ENCODE measurements around the gene GNAL.
"Not testable (repeated sequence)": the region's sequence is repeated elsewhere in the genome, so short reads cannot be mapped to it uniquely, and the experiment has no call there.

GNAL gene

DNA sequence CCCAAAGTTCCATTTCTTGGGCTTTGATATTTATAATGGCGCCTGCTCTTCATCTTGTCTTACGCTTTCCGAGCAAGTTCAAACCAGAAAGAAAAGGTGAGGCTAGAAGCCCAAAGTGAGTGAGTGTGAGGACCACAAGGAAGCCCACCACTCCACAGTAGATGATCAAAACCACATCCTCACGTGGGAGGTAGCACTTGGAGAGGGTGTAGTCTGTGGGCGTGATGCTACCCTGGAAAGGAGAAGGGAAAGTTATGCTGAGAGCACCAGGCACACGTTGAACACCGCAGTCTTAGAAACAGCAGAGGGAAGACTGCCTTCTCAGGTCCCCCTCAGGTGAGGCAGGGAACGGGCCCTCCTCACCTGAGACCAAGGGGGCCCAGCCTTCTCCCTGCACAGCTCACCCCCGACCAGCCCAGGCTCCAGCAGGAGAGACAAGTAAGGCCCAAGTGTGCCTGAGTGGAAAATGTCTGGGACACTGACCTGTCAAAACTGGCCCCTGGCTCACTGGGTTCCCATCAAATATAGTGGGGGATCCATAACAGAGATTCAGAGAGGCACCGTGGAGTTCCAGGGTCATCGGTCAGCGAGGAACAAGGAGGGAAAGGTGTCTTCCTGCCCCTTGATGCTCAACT is 195.4 kb downstream of the GNAL start:
- DNase-seq = no peak

DNA sequence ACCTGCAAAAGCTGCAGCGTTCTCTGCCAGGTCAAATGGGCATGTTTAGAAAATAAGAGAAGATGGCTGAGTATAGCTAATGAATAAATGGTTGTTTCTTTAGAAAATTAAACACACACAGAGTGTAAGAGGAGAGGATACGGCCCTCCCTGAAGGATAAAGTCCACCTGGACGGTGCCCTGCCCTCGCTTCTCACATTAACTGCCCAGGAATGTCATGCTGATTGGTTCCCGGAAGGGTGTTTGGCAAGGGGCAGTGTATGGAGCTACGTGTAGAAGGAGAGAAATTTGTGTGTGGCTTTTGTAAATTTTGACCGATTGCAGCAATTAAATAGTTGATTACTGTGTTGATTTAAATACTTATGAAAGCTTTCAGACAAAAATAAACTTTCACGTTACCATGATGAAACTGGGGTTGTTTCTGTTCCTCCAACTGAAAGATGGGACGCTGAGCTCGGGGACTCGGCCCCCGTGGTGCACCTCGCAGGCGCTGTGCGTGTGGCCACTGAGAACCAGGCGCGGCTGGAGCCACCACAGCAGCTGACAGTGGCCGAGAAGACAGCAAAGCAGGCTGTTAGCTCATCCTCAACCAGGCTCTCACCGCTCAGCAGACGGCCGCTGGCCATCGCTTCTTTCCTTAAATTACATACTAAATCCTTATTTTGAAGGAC is 196.3 kb downstream of the GNAL start:
- no peak for DNase-seq

DNA sequence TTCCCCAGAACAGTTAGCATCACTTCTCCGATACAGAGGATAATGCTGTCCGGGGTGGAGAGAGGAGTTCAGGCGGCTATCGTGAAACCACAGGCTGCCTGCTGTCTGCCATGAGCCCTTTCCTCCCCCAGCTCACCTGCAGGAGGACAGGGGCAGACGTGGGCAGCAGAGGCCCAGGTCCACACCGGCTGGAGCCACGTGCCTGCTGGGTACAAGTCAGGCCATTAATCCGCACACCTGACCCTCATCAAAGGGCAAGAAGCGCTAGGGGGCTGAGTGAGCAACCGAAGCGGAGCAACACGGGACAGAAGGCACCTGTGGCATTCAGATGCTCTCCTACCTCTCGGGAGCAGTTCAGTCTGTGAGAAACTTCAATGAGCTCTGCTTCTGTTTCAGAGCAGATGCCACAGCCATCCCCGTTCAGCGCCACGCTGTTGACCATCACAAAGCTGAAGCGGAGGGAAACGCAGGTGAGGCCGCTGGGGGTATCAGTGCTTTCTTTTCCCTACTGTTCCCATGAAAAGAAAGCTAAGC is 197.6 kb downstream of the GNAL start:
- DNase-seq = no peak

DNA sequence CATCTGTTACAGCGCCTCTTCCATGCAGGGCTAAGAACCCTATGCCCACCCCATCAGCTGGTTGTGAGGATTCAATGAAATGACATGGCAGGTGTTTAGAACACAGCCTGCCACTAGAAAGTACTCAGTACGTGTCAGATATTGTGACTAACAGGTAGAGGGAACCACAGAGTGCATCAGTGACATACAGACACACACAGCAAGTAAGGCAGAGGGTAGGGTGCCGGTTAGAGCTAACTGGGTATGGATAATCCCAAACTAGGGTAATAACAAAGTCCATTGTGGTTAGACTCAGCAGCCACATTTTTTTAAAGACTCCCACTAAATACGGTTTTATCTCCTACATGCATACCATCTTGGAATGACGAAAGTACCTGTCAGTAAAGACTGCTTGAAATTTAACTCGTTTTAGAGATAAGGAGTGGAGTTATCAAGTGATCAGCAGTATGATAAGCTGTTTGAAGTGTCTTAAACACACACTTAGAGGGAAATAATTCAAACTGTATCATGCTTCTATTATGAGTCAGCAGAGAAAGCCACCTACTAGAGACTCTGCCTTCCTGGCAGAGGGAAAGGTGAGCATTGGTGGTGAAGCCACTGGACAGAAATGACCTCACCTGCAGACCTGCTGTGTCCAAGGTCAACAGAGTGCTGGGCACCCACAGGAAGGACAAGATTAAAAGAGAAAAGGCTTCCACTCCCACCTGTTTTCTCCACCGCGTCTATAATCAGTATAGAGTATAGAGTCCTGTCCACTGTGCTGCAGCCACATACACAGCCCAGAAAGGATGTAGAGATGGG is 198.5 kb downstream of the GNAL start:
- DNase-seq = no peak

DNA sequence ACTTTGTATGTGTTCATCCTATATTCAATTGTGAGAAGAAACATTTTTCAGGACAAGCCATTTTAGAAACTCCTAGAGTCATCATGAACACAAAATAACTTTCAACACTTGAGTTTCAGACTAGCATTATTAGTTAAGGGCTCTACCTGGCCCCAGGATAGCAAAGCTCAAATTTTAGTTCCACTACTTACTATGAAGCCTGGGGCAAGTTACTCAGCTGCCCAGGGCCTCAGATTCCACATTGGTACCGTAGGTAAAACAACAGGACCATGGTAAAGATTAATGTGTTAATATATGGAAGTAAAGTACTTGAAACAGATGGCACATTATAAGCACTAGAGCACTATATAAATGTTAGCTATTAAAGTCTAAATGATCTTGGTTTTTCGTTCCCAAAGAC is 199.7 kb downstream of the GNAL start:
- no peak for DNase-seq

DNA sequence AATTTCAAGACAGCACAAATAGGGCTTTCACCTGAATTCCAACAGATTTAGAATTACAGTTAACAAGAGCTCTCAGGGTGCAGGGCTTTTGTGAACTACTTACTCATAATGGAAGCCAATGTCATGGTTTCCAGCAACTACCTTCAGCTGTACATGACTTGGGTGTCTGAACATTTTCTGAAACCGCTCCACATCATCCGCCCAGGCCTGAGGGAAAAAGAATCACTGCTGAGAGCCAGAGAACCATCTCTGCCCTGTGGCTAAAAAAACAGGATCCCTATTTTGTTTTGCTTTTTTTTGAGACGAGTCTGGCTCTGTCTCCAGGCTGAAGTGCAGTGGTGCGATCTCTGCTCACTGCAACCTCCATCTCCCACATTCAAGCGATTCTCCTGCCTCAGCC is 200.2 kb downstream of the GNAL start:
- no peak for DNase-seq

DNA sequence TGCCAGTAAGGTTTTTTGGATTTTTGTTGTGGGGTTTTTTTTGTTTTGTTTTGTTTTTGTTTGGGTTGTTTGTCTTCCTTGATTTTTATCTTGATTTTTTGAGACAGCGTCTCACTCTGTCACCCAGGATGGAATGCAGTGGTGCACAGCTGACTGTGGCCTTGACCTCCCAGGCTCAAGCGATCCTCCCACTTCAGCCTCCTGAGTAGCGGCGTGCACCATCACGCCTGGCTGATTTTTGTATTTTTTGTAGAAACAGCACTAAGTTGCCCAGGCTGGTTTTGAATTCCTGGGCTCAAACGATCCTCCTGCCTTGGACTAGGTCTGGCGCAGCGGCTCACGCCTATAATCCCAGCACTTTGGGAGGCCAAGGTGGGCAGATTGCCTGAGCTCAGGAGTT is 202.7 kb downstream of the GNAL start:
- DNase-seq = no peak

DNA sequence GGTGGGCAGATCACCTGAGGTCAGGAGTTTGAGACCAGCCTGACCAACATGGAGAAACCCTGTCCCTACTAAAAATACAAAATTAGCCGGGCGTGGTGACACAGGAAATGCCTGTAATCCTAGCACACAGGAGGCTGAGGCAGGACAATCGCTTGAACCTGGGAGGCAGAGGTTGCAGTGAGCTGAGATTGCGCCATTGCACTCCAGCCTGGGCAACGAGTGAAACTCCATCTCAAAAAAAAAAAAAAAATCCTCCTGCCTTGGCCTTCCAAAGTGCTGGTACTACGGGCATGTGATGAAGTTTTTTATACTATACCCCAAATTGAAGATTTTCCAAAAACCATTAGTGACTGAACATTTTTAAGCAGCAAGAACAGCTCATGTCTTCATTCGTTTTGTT is 203.4 kb downstream of the GNAL start:
- DNase-seq = not testable (repeated sequence)

DNA sequence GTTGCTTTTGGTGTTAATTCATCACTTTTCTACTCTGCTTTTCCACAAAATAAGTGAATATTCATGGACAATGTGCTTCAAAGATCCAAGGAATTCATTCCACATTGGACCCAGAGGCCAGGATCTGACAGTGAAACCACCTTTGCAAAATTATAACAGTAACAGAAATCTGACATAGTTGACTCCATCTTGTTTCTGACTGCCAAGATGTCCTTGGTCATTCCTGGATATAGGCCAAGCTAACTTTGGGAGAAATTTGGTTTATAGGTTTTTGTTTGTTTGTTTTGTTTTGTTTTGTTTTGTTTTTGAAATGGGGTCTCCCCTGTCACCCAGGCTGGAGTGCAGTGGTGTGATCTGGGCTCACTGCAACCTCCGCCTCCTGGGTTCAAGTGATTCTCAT is 208.7 kb downstream of the GNAL start:
- no peak for DNase-seq

DNA sequence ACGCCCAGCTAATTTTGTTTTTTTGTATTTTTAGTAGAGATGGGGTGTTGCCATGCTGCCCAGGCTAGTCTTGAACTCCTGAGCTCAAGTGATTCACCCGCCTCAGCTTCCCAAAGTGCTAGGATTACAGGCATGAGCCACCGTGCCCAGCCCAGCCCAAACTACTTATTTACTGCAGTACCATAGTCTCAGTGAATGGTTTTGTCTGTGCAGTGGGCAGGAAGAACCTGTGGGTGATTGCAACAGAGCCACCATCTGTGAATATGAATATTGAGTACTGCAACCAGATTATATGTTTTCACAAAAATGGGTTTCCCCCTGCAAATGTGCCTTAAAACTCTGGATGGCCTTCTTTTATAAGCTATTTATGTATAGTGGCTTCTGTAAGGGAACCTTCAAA is 210.0 kb downstream of the GNAL start:
- DNase-seq = no peak

DNA sequence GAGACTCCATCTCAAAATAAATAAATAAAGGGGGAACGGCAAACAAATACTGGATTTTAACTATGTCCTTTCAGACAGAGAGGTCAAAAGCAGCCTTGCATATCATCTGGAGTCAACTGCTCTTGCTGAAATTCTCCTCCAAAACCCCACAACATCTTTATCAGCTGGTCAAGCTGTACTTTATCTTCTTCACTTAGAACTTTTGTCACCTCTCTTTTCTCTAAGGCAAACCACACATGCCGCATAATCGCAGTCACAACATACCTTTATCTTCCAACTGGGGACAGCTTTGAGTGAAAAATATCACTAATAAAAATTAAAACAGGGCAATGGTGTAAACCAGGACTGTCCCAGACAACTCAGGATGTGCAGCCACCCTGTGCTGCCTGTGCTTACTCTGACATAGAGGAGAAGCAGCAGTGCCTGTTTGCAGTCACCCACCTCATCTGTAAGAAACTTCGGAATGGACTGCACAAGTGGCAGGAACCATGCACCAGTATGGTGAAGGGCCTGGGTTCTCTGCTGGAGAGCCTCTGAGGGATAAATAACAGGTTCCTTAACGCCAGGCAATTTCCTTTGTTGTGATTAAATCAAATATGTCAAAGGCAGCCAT is 212.9 kb downstream of the GNAL start:
- DNase-seq = no peak

DNA sequence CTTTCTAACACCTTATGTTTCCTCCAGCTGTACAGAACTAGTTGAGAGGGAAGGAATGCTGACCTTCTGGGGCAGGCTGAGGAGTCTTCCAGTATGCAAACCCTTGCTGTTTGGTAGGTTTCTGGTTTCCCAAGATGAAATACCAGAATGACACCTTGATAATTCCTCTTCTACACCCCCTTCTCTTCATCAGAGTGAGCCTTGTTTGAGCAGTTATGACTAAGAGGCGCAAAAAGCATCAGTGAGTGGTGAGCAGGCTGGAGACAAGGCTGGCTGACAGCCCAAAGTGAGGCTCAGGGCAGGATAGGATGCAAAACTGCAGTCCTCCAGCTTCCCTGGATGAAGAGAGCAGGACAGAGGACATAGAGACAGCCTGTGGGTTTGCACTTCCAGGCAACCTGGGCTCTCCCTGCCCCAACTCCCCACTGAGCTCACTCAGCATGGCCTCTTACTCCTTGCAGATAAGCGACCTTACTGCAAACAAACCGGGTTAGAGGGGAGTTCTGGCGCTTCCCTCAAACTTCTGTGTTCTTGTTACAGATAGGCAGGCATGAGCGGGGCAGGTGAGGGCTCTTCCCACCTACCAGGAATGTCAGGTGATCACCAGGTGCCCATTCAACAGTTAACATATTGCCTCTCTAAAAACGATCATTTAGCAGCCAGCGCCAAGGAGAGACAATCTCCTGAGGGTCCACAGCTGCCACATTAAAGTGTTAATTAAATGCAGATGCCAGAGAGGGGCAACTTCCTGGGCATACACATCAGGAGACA is 213.6 kb downstream of the GNAL start:
- DNase-seq = no peak

DNA sequence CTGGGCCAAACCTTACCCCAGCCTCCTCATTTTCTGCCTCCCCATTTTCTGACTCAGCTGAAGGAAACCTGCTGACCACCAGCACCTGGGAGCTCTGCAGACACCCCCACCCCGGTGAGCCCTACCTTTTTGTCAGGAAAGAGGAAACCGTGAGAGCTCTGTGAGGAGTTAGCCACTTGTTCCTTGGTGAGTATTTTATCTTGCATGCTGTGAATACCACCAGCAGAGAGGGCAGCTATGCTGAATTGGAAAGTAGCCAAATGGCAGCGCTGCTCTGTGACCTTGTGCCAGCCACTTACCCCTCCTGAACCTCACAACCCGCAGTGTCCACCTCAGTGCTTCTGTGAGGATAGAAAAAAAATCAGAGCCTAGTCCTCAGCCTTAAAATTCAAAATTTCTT is 216.5 kb downstream of the GNAL start:
- no peak for DNase-seq

DNA sequence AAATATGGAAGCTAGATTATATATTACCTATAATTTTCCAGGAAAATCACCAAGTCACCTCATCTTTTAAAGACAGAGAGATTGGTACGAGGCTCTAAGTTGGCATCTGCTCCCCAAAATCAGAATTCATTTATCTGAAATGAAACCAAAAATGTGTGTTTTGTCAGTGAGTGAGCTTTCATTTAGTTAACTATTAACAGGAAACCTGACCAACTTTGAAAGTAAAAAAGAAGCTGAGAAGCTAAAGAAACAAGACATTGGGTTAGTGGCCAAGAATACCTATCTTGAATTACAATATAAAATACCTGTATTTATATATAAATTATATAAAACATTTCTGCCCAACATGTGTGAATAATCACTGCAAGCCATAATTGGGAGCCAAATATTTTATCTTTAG is 217.1 kb downstream of the GNAL start:
- DNase-seq = no peak

DNA sequence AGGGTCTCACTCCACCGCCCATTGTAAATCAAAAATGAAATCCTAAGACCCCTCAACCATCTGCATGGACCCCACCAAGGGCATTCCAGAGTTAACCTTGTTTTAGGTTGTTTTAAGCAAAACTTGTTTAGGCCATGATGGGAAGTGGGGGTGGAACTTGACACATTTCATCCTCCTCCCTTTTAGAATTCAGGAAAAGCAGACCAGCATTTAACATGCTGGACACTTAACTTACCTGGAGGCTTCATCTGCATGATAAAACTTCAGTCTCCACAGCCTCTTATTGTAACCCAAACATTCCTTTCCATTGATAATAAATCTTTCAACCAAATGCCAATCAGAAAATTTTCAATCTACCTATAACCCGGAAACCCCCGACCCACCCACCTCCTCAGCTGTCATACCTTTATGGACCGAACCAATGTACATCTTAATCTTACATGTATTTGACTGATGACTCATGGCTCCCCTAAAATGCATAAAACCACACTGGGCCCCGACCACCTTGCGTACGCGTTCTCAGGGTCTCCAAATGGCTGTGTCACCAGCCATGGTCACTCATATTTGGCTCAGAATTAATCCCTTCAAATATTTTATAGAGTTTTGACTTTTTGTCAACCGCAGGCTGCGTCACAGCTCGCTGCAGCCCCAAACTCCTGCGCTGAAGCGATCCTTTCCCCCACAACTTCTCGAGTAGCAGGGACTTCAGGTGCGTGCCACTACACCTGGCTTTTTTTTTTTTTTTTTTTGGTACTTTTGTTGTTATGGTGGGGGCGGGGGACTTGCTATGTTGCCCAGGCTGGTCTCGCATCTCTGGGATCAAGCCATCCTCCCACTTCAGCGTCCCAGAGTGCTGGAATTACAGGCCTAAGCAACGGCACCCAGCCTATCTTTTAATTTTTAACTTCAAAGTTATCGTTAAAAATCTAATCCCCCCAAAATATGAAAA is 218.1 kb downstream of the GNAL start:
- no peak for DNase-seq

DNA sequence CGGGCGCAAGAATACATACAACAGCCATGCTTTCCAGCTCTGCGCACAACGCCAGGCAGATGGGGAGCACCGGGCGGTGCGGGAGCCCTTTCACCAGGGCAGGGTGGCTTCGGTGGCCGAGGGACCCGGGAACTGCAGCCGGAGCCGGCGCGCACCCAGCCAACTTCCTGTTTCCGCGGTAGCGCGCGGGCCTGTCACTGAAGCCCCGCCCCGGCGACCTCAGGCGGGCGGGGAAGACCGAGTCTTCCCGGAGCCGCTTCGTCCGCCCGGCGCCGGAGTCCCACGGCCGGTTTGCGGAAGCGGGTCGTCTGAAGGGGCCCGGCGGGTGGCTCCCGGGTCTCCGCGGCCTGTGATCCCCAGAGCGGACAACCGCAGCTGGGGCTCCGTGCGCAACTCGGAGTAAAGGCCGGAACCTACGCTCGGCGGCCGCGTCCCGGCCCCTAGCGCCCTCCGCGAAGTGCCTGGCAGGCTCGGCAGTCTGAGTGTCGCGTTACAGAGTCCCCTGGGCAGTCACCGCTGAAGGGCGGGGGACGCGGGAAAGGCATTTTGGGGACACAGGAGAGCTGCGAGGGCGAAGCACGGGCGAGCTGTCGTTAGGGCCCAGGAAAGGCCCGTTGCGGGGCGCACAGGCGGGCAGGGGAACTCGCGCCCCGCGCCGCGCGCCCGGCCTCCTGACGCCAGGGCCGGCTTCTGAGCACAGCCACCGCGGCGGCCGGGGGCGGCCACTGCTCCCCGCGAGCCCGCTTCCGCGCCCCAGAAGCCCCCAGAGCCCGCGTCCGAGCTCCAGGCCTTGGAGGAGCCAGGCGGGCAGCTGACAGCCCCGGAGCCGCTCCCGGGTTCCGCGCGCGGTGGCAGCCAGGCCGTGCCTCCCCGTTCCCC is 219.4 kb downstream of the GNAL start, which contains the start of gene MPPE1:
Gene MPPE1, minus strand, starts transcription at position 136 of the 879 bp plus-strand sequence. CDS start 11,053 bp downstream, outside the sequence.
- DNase-seq = peak; percentile 82

DNA sequence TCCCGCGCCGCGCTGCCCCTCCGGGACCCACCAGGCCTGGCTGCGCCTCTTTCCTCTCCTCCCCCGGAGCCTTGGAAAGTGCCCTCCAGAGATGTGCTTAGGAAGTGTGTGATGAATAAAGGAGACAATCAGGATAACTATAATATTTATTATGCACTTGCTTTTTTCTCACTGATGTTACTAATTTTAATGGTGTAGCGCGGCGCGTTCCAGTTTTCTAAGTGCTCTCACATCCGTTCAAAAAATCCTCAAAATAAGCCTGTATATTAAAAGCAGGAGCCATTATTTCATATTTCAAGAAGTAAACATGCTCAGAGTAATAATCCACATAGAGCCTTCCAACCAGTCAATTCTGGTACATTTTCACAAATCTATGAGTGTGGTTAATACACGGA is 220.0 kb downstream of the GNAL start:
- DNase-seq = no peak

DNA sequence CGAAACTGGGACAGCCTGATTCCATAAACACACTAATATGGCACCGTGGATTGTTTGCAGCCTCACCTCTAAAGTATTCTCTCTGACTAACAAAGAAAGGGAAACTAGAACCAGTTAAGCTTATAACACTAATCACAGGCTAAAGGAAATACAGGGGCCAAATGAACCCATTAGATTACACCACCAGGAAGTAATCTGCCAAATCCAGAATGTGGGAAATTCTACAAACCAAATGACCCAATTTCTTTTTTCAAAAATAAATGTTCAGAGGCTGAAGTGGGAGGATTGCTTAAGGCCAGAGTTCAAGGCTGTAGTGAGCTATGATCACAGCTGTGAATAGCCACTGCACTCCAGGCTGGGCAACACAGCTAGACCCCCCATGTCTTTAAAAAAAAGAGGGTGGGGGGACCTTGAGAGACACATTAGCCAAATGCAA is 220.5 kb downstream of the GNAL start:
- no peak for DNase-seq

DNA sequence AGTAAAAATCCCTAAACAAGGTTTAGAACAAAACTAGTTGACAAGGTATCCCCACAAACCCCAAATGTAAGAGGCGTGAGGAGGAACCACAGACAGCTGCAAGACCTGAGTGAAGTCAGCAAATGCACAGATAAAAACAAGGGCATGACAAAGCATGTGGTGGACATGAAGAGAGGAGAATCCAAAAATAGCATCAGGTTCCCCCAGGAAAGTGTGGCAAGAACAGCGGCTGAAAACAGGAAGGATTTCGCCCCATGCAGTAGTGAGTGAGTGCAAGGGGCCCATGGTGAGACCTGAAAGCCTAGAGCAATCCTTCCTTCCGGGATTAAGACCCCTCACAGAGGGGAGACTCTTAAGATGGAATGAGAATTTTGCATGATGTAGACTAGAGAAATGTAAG is 227.8 kb downstream of the GNAL start:
- not testable (repeated sequence) for DNase-seq

DNA sequence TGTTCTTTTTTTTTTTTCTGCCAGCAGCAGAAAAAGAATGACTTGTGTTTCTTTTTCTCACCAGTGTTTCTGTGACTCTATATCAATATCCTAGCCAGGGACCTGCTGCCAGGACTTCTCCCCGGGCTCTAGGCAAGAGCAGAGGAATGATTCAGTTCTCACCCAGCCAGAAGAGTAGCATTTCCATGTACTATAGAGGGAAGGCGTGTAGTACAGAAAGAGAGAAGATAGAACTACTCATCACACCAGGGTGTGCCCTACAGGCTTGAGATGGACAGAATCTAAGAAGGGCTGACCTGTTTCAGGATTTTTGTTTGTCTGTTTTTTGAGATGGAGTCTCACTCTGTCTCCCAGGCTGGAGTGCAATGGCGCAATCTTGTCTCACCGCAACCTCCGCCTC is 230.5 kb downstream of the GNAL start:
- DNase-seq = not testable (repeated sequence)
